ENCODE results near the gene THAP2. TPM values are rescaled to one million over a fixed set of nuclear protein-coding genes. Genes with fewer than 3 reads are reported as not detected.

The THAP2 gene
- total RNA-seq, result 1.6 and 4.1 TPM in 2 replicates

GRCh38 chr12:71663561-71664410 is at the start of gene THAP2, which contains the start of gene ZFC3H1:
TSS of gene THAP2 (plus strand) at chr12:71664301. CDS start at chr12:71664510, 209 bp downstream.
TSS of gene ZFC3H1 (minus strand) at chr12:71663848. CDS start at chr12:71663610, 238 bp downstream.

GRCh38 chr12:71685914-71686657 is 22.0 kb downstream of the THAP2 start, which contains the start of gene TMEM19:
TSS of gene TMEM19 (plus strand) at chr12:71686082. CDS start at chr12:71686681, 599 bp downstream.

Other genes starting within 250 kb of the THAP2 start
- not detected in 2 replicates for gene LGR5, start 224.5 kb upstream of the THAP2 start, total RNA-seq
- gene ZFC3H1, start 453 bp upstream of the THAP2 start, total RNA-seq, result 16.7 and 47.5 TPM in 2 replicates
- 35.9 and 49.4 TPM in 2 replicates for gene TMEM19, start 21.8 kb downstream of the THAP2 start, total RNA-seq
- 5.5 and 45.6 TPM in 2 replicates for gene RAB21, start 90.6 kb downstream of the THAP2 start, total RNA-seq
- 19.9 and 50.2 TPM in 2 replicates for gene TBC1D15, start 175.5 kb downstream of the THAP2 start, total RNA-seq

Measured in bladder microvascular endothelial cell (primary cell).